GM21717 (cell line): ENCODE results near the gene SGSM1.
"Not testable (repeated sequence)": the region's sequence is repeated elsewhere in the genome, so short reads cannot be mapped to it uniquely, and the experiment has no call there.

Experiments
- ATAC-seq: cut with Tn5 transposase; IDR thresholded peaks from one replicate; pipeline ENCODE4 v1.9.1; 2021; ENCODE audit warnings: mild to moderate bottlenecking, moderate library complexity; ENCODE audit not compliant: unreplicated experiment

SGSM1 gene

GRCh38 chr22:24836282-24836681, 30.3 kb downstream of the SGSM1 start:
- no peak for ATAC-seq

DNA sequence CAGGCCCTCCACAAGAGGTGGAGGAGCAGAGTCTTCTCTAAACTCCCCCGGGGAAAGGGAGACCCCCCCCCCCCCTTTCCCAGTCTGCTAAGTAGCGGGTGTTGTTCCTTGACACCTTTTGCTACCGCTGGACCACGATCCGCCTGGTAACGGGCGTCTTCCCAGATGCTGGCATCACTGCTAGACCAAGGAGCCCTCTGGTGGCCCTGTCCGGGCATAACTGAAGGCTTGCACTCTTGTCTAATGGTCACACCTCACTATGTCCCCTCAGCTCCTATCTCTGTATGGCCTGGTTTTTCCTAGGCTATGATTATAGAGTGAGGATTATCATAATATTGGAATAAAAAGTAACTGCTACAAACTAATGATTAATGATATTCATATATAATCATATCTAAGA, 31.5 kb downstream of the SGSM1 start:
- ATAC-seq: not testable (repeated sequence)

DNA sequence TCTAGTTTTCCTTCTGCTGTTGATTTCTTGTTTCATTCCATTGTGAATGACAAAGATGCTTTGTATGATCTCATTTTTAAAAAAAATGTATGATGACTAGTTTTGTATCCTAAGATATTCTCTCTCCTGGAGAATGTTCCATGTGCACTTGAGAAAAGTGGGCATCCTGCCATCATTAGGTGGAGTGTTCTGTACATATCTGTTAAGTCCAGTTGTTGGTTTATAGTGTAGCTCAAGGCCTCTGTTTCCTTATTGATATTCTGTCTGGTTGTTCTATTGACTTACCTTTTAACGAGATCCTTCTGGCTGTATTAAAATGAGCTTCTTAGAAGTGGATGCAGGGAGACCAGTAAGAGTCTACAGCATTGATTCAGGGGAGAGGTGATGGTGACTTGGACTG, 35.2 kb downstream of the SGSM1 start:
- no peak for ATAC-seq

- ATAC-seq: no peak
Observed at GRCh38 chr22:24843048-24843447, 37.0 kb downstream of the SGSM1 start.

GRCh38 chr22:24845041-24845898, 39.3 kb downstream of the SGSM1 start:
- ATAC-seq: no peak

DNA sequence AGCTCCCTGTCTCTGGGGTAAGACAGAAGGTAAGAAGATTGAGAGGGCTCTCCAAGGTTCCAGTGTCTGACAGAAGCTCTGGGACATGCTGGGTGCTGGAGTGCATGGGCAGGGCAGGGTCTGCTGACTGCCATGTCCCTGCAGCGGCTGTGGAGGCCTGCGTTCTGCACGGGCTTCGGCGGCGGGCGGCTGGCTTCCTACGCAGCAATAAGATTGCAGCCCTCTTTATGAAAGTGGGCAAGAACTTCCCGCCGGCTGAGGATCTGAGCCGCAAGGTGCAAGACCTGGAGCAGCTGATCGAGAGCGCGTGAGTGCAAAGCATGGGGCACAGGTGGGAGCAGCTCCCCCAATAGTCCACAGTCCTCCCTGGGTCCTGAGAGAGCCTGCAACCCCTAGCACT, 41.5 kb downstream of the SGSM1 start:
- no peak for ATAC-seq

- ATAC-seq: no peak
Observed at GRCh38 chr22:24848559-24849168, 42.7 kb downstream of the SGSM1 start.

DNA sequence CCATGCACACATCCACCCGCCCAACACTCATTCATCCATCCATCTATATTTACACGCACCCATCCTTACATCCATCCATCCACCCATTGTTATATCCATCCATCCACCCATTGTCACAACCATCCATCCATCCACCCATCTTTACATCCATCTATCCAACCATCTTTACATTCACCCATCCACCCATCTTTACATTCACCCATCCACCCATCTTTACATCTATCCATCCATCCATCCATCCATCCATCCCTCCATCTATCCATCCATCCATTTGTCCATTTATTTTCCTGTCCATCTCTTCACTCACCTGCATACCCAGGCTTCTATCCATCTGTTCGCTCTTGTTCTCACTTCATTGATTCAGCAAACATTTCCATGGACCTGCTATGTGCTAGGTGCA, 49.8 kb downstream of the SGSM1 start:
- no peak for ATAC-seq

GRCh38 chr22:24857576-24857975, 51.6 kb downstream of the SGSM1 start:
- no peak for ATAC-seq

DNA sequence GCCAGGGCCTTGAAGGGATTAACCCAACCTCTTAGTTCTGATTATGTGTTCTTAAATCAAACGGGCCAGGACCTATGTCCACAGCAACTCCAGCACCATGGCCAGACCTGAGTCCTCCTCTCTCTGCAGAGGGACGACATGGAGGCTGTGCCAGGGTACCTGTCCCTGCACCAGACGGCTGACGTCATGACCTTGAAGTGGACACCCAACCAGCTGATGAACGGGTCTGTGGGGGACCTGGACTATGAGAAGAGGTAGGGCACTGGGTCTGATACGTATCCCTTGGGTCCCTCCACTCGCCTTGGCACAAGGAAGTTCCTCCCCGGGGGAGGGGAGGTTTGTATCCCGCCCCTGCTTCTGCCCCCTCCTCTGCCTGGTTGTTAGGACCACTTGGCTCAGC, 53.6 kb downstream of the SGSM1 start:
- ATAC-seq: no peak

GRCh38 chr22:24865508-24865907, 59.5 kb downstream of the SGSM1 start:
- no peak for ATAC-seq

DNA sequence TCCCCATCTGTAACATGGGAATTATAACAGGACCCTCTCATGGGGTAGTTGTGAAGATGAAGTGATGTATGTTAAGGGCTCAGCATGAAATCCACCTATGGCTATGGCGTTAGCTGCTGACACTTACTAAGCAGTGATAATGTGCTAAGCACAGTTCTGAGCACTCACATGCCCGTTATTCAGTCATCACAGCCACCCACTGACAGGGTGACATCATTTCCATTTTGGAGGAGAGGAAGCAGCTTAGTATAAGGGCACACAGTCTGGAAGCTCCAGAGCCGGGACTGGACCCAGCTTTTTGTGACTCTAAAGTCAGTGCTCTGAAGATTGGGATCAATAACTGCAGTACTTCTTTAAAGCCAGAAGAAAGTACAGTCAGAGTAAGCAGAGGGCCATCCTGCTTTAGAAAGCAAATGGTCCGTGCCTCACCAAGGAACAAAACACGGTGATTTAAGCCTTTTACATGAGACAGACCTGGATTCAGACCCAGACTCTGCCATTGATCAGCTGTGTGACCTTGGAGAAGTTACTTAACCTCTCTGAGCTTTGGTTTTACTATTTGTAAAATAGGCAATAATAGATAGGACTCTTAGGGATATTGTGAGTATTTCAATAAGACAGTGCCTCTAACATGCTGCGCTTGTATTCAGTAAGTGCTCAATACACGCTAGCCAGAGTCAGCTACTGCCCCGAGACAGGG, 61.5 kb downstream of the SGSM1 start:
- ATAC-seq: no peak

DNA sequence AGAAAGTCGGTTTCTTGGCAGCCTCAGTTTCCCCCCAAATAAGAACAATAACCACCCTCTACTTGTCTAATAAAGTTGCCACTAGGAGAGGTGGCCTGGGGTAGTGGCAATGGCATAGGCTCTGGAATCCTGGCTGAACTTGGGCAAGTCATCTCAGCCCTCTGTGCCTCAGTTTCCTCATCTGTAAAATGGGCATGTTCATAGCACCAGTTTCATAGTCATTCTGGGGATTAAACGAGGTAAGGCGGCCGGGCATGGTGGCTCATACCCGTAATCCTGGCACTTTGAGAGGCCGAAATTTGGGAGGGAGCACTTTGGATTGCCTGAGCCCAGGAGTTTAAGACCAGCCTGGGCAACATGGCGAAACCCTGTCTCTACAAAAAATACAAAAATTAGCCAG, 63.0 kb downstream of the SGSM1 start:
- ATAC-seq: no peak

GRCh38 chr22:24871611-24872205, 65.7 kb downstream of the SGSM1 start:
- no peak for ATAC-seq

DNA sequence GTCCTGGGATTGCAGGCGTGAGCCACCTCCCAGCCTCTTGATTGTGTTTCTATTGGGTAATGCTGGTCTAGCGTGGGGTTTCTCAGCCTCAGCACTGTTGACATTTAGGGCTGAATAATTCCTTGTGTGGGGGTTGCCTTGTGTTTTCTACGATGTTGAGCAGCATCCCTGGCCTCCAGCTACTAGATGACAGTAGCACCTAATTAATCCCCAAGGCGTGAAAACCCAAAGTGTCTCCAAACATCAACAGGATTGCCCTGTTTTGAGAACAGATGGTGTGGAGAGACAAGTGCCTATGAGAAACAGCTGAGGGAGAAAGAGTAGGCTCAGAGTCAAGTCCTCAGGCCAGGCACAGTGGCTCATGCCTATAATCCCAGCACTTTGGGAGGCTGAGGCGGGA, 67.2 kb downstream of the SGSM1 start:
- no peak for ATAC-seq

DNA sequence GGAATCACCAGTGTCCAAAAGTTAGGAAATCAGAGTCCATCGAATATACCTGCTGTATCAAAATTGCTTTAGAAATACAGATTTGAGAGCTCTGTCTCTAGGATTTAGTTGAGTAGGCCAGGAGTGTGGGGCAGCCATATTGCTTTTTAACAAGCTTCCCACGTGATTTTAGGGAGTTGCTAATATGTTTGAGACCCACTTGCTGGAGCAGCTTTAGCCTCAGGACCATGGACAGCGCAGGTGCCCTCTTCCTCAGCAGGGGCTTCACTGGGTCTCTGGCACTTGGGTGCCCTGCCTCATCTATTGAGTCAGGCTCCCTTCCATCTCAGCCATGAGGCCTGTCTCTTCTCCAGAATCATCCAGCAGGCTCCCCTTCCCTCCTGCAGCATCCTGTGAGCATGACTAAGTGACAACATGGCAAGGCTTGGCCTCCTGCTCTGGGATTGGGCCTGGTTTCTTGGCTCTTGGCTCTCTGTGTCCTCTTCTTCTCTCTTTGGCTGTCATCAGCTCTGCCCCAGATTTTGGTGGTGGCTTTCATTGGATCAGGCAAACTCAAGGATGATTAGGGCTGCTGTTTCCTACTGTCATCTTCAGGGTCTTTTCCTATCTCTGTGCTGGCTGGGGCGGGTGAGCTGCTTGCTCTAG, 70.0 kb downstream of the SGSM1 start:
- no peak for ATAC-seq

DNA sequence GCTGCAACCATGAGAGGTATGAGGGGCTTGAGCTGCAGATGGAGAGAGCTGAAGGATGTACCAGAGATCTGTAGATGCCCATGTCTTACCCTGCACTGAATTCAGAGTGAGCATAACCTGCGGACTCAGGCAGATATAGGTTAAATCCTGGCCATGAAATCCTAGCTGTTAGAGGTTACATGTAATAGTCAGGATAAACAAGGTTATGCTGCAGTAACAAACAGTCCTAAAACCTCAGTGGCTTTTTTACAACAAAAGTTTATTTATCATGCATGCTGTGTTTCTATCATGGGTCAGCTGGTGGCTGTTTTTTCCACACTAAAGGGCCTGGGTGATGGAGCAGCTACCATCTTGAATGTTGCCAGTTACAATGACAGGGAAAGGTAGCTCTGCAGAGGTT, 70.7 kb downstream of the SGSM1 start:
- no peak for ATAC-seq

- no peak for ATAC-seq
Observed at GRCh38 chr22:24878969-24879368, 73.0 kb downstream of the SGSM1 start.

DNA sequence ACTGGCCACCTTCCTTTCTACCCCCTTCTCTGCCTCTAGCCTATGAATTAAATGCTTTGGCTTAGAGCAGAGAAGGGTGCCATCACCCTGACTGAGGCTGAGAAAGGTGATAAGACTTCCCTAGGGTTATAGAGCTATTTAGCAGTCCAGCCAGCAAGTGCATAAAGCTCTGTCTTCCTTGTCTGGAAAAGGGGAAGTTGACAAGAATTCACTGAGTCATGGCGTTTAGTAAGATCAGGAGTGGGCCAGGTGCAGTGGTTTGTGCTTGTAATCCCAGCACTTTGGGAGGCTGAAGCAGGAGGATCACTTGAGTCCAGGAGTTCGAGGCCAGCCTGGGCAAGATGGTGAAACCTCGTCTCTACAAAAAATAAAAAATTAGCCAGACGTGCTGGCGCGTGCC, 77.4 kb downstream of the SGSM1 start:
- no peak for ATAC-seq

GRCh38 chr22:24887260-24887659, 81.2 kb downstream of the SGSM1 start:
- ATAC-seq: no peak
